PC-3 (cell line): ENCODE results near the gene EIPR1.

ENCODE experiments used
- EZH2 ChIP-seq: fragments of 300-600 bp; sonication (generic); IDR thresholded peaks from one replicate; pipeline ENCODE4 v1.6.1; 2017; ENCODE audit warnings: antibody characterized with exemption, mild to moderate bottlenecking, low read length; ENCODE audit not compliant: unreplicated experiment
- EZH2phosphoT487 ChIP-seq: fragments of 300-600 bp; sonication (generic); IDR thresholded peaks from 2 replicates; pipeline ENCODE4 v1.6.1; 2018; ENCODE audit warnings: mild to moderate bottlenecking, antibody characterized with exemption, low read length, borderline replicate concordance
- TF ChIP-seq, protein P1 (sequence below): fragments of 300-600 bp; sonication (generic); conservative IDR thresholded peaks from 2 replicates; pipeline ENCODE4 v1.5.1; 2017; ENCODE audit warnings: antibody characterized with exemption, low read depth, mild to moderate bottlenecking, low read length

DNA sequence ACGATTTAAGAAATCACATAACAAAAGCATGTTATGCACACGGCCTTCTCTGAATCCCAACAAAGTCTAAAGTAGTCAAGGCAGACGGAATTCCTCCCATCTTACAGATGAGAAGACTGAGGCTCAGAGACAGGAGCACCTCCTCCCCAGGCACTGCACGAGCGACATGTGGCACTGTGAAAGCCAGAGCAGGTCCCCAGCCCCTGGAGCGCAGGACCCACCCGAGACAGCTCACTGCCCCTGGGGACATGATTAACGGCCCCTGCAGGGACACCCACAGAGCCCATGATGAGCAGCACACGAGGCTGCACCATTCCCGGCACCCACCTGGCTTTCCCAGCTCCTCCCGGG, 53.6 kb downstream of the EIPR1 start:
- TF ChIP-seq, protein P1, sequence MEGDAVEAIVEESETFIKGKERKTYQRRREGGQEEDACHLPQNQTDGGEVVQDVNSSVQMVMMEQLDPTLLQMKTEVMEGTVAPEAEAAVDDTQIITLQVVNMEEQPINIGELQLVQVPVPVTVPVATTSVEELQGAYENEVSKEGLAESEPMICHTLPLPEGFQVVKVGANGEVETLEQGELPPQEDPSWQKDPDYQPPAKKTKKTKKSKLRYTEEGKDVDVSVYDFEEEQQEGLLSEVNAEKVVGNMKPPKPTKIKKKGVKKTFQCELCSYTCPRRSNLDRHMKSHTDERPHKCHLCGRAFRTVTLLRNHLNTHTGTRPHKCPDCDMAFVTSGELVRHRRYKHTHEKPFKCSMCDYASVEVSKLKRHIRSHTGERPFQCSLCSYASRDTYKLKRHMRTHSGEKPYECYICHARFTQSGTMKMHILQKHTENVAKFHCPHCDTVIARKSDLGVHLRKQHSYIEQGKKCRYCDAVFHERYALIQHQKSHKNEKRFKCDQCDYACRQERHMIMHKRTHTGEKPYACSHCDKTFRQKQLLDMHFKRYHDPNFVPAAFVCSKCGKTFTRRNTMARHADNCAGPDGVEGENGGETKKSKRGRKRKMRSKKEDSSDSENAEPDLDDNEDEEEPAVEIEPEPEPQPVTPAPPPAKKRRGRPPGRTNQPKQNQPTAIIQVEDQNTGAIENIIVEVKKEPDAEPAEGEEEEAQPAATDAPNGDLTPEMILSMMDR: no peak
- TF ChIP-seq EZH2phosphoT487 (no peak), EZH2 (no peak)
